A673 (cell line): ENCODE measurements around the gene TRUB2. TPM values are rescaled to one million over a fixed set of nuclear protein-coding genes. Genes with fewer than 3 reads are reported as not detected.

Experiments
- BruUV-seq: library from RNA; stranded (reverse); fragments of 400-500 nt; replicated peaks from 2 replicates; lab custom pipeline; 2021; lab: Mats Ljungman, UMichigan
- CTCF ChIA-PET: fragments of 300-600 bp; sonication (Branson Sonifier 250); formaldehyde crosslinking; loops from one replicate; lab custom pipeline; 2022; ENCODE audit warnings: antibody characterized with exemption; lab: Charles Lee
- POLR2A ChIA-PET: fragments of 300-600 bp; sonication (Branson Sonifier 250); formaldehyde crosslinking; loops from one replicate; lab custom pipeline; 2022; ENCODE audit warnings: antibody characterized with exemption; ENCODE audit not compliant: low non-redundant PET; lab: Charles Lee
- DNase-seq: peaks from one replicate; pipeline ENCODE4 v3.0.0-alpha.2; 2015; ENCODE audit warnings: low spot score
- H3K27ac ChIP-seq: fragments of 200-600 bp; sonication (generic); 2 replicates; pipeline ENCODE4 v1.5.1; 2016; ENCODE audit warnings: mixed run types, low read depth, mild to moderate bottlenecking, mixed read lengths, antibody characterized with exemption, low read length; ENCODE audit not compliant: poor library complexity, severe bottlenecking
- H3K27me3 ChIP-seq: fragments of 200-600 bp; sonication (generic); replicated peaks from 2 replicates; pipeline ENCODE4 v1.6.1; 2017; ENCODE audit warnings: mixed run types, low read depth, mild to moderate bottlenecking, mixed read lengths, antibody characterized with exemption, low read length; ENCODE audit not compliant: insufficient read depth, poor library complexity
- H3K36me3 ChIP-seq: fragments of 200-600 bp; sonication (generic); 2 replicates; pipeline ENCODE4 v1.6.1; 2016; ENCODE audit warnings: mixed run types, mild to moderate bottlenecking, mixed read lengths, antibody characterized with exemption, low read length; ENCODE audit not compliant: insufficient read depth, poor library complexity, severe bottlenecking
- H3K4me1 ChIP-seq: fragments of 200-600 bp; sonication (generic); 2 replicates; pipeline ENCODE4 v1.6.1; 2017; ENCODE audit warnings: mixed run types, mild to moderate bottlenecking, mixed read lengths, antibody characterized with exemption, low read length; ENCODE audit not compliant: insufficient read depth, poor library complexity, severe bottlenecking
- H3K4me3 ChIP-seq: fragments of 200-600 bp; sonication (generic); 2 replicates; pipeline ENCODE4 v1.5.1; 2016; ENCODE audit warnings: low read depth, mixed run types, mild to moderate bottlenecking, mixed read lengths, low read length; ENCODE audit not compliant: poor library complexity, severe bottlenecking
- H3K9me3 ChIP-seq: fragments of 200-600 bp; sonication (generic); 2 replicates; pipeline ENCODE4 v1.6.1; 2016; ENCODE audit warnings: mixed run types, low read depth, mild to moderate bottlenecking, mixed read lengths, antibody characterized with exemption, low read length; ENCODE audit not compliant: poor library complexity, severe bottlenecking
- EZH2 ChIP-seq: fragments of 200-600 bp; sonication (generic); IDR thresholded peaks from 2 replicates; pipeline ENCODE4 v1.6.1; 2017; ENCODE audit warnings: borderline replicate concordance, low read depth, mild to moderate bottlenecking, mixed read lengths, antibody characterized with exemption, low read length; ENCODE audit not compliant: poor library complexity, severe bottlenecking
- intact Hi-C: fragments of 100-400 bp; cut with micrococcal nuclease; formaldehyde crosslinking; loops from one replicate; pipeline ENCODE4 v1.10.0; 2022; ENCODE audit not compliant: unreplicated experiment
- total RNA-seq: library from RNA; stranded (reverse); gene quantifications from 2 replicates; pipeline ENCODE4 v1.2.3, GENCODE V29; 2021
- TF ChIP-seq, protein P1 (sequence below): fragments of 300-800, 200-600 bp; sonication (generic); conservative IDR thresholded peaks from 2 replicates; pipeline ENCODE4 v1.5.1; 2017; ENCODE audit warnings: low read depth, mild to moderate bottlenecking, antibody characterized with exemption, low read length, moderate library complexity, mixed read lengths

Gene TRUB2
- total RNA-seq, 1 experiment from 2014 or later, result 57.4 TPM

DNA sequence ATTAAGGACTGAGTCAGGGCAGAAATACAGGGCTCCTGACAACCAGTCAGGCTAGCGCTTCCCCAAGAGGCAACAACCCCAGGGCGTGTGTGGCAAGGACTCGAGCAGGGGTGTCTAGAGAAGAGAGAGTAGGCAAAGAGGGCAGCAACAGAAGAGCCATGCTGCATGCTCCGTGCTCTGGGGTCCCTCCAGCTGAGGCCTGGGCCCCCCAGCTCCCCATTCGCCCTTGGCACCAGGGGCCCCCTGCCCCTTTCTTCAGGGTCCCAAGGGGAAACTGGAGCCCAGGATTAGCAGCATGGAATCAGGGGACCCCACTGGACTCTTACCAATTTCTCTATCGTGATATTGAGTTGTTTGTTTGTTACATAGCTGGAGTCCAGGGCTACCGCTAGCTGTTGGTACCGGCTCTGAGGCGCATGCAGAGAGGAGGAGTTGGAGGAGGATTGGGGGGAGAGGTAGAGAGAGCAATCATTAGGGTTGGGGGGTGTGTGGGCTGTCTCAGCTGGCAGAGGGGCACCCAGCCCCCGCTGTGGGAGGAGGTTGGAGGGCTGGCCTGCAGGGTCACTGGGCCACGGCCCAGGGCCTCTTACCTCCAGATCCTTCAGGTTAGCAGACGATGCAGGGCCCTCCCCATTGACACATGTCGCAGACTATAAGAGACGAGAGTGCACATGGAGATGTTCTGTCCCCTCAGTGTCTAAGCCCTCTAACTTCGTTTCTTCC is 55.2 kb downstream of the TRUB2 start:
- intact Hi-C loops, result no loop called here
- H3K36me3 ChIP-seq, result peaks cover 11% of the 10 kb centered on the region
- CTCF ChIA-PET, result no interaction called here
- POLR2A ChIA-PET, result no interaction called here
- H3K4me3 ChIP-seq, result no peak overlapping the region
- H3K4me1 ChIP-seq, result no peaks in the 10 kb centered on the region
- no TSS peak for BruUV-seq
- DNase-seq, result no peak
- H3K9me3 ChIP-seq, result no peaks in the 10 kb centered on the region
- TF ChIP-seq, protein P1, sequence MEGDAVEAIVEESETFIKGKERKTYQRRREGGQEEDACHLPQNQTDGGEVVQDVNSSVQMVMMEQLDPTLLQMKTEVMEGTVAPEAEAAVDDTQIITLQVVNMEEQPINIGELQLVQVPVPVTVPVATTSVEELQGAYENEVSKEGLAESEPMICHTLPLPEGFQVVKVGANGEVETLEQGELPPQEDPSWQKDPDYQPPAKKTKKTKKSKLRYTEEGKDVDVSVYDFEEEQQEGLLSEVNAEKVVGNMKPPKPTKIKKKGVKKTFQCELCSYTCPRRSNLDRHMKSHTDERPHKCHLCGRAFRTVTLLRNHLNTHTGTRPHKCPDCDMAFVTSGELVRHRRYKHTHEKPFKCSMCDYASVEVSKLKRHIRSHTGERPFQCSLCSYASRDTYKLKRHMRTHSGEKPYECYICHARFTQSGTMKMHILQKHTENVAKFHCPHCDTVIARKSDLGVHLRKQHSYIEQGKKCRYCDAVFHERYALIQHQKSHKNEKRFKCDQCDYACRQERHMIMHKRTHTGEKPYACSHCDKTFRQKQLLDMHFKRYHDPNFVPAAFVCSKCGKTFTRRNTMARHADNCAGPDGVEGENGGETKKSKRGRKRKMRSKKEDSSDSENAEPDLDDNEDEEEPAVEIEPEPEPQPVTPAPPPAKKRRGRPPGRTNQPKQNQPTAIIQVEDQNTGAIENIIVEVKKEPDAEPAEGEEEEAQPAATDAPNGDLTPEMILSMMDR, result no peak
- TF ChIP-seq EZH2, result no peak
- no peak overlapping the region for H3K27ac ChIP-seq
- no peaks in the 10 kb centered on the region for H3K27me3 ChIP-seq

DNA sequence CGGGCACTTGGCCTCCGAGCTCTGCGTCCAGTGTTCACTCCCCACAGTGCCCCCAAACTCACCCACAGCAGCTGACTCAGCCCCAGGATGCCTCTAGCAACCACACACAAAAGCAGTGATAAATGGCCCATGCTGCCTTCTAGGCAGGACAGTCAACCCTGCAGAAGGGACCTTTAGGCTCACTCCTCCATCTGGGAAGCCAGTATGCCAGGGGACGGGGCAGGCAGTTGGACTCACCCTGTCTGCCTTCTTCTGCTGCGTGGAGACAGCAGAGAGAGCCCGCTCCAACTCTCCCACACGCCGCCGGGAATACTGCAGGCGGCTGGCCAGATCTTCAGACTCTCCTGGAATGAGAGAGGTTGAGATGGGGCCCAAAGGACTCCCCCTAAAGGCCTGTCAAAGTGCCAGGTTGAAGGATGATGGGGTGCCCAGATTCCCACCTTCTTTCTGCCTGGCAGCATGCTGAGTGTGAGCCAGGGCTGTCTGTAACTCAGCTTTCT is 56.8 kb downstream of the TRUB2 start:
- TF ChIP-seq, protein P1, result no peak
- TF ChIP-seq EZH2, result no peak
- Histone ChIP-seq H3K27me3 (no peaks in the 10 kb centered on the region), H3K4me1 (no peaks in the 10 kb centered on the region), H3K27ac (no peak overlapping the region), H3K4me3 (no peak overlapping the region), H3K36me3 (peaks cover 22% of the 10 kb centered on the region), H3K9me3 (no peaks in the 10 kb centered on the region)
- CTCF ChIA-PET, result no interaction called here
- BruUV-seq, result no TSS peak
- no peak for DNase-seq
- intact Hi-C loops, result no loop called here
- POLR2A ChIA-PET, result no interaction called here

DNA sequence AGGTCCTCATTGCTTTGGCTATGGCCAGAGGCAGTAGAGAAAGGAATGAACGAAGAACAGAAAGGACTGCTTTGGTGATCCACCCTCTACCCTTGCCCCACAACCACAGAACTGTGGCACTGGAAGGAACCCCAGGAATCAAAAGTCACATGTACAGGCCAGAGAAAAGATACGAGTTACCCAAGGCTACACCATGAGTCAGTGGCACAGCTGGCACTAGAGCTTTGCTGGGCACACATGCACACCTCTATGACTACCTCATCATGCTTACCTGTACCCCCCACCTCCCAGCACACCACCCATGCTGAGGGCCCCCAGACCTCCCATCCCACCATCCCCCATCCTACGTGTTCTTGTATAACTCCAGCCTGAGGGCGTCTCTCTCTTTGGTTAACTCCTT is 59.6 kb downstream of the TRUB2 start:
- no peak overlapping the region for H3K27ac ChIP-seq
- no TSS peak for BruUV-seq
- H3K9me3 ChIP-seq, result no peaks in the 10 kb centered on the region
- H3K4me1 ChIP-seq, result no peaks in the 10 kb centered on the region
- CTCF ChIA-PET, result interaction anchor here (0.7 kb wide), 1 partner anchor 196 kb away, joined by 3 read pairs; no protein-coding TSS in a partner anchor
- intact Hi-C loops, result no loop called here
- no peak for TF ChIP-seq EZH2
- TF ChIP-seq, protein P1, result no peak
- peaks cover 28% of the 10 kb centered on the region for H3K36me3 ChIP-seq
- no peak for DNase-seq
- no peak overlapping the region for H3K4me3 ChIP-seq
- H3K27me3 ChIP-seq, result no peaks in the 10 kb centered on the region
- POLR2A ChIA-PET, result no interaction called here
